Hepatocyte (in vitro differentiated cells): ENCODE measurements around the gene PTPRM. TPM values are rescaled to one million over a fixed set of nuclear protein-coding genes. Genes with fewer than 3 reads are reported as not detected.

Source experiments
- DNase-seq: peaks from one replicate; pipeline ENCODE4 v3.0.0-alpha.2; 2016; ENCODE audit warnings: low spot score
- H2AFZ ChIP-seq: fragments of 200-600 bp; sonication (generic); 2 replicates; pipeline ENCODE4 v1.6.0; 2016; ENCODE audit warnings: antibody characterized with exemption, mild to moderate bottlenecking
- H3K27ac ChIP-seq: fragments of 200-600 bp; sonication (generic); 2 replicates; pipeline ENCODE4 v1.5.1; 2016; ENCODE audit warnings: mild to moderate bottlenecking
- H3K27me3 ChIP-seq: fragments of 200-600 bp; sonication (generic); 2 replicates; pipeline ENCODE4 v1.6.1; 2016
- H3K36me3 ChIP-seq: fragments of 200-600 bp; sonication (generic); replicated peaks from 2 replicates; pipeline ENCODE4 v1.5.1; 2016; ENCODE audit warnings: low read depth; ENCODE audit not compliant: insufficient read depth
- H3K4me1 ChIP-seq: fragments of 200-600 bp; sonication (generic); 2 replicates; pipeline ENCODE4 v1.5.1; 2016; ENCODE audit warnings: mild to moderate bottlenecking, moderate library complexity; ENCODE audit not compliant: insufficient read depth
- H3K4me2 ChIP-seq: fragments of 200-600 bp; sonication (generic); 2 replicates; pipeline ENCODE4 v1.6.0; 2016
- H3K4me3 ChIP-seq: fragments of 200-600 bp; sonication (generic); 2 replicates; pipeline ENCODE4 v1.5.1; 2016; ENCODE audit warnings: mild to moderate bottlenecking
- H3K79me2 ChIP-seq: fragments of 200-600 bp; sonication (generic); 2 replicates; pipeline ENCODE4 v1.6.0; 2017; ENCODE audit warnings: mild to moderate bottlenecking
- H3K9me2 ChIP-seq: fragments of 200-600 bp; sonication (generic); replicated peaks from 2 replicates; pipeline ENCODE4 v1.6.0; 2017; ENCODE audit warnings: mild to moderate bottlenecking; ENCODE audit not compliant: insufficient read depth
- H3K9me3 ChIP-seq: fragments of 200-600 bp; sonication (generic); 2 replicates; pipeline ENCODE4 v1.5.1; 2016; ENCODE audit warnings: low read depth, mild to moderate bottlenecking
- H4K20me1 ChIP-seq: fragments of 200-600 bp; sonication (generic); 2 replicates; pipeline ENCODE4 v1.6.0; 2016; ENCODE audit warnings: mild to moderate bottlenecking; ENCODE audit not compliant: insufficient read depth, poor library complexity, severe bottlenecking
- EZH2 ChIP-seq: fragments of 200-600 bp; sonication (generic); IDR thresholded peaks from 2 replicates; pipeline ENCODE4 v1.6.1; 2016; ENCODE audit warnings: antibody characterized with exemption, mild to moderate bottlenecking, borderline replicate concordance
- EZH2phosphoT487 ChIP-seq: fragments of 200-600 bp; sonication (generic); IDR thresholded peaks from one replicate; pipeline ENCODE4 v1.6.1; 2018; ENCODE audit warnings: antibody characterized with exemption, mild to moderate bottlenecking, low read depth, moderate library complexity; ENCODE audit not compliant: unreplicated experiment, severe bottlenecking
- WGBS: methylation state at CpG from one replicate; pipeline ENCODE4 v1.1.6; 2016; ENCODE audit warnings: low lambda C conversion rate; ENCODE audit errors: missing lambda C conversion rate; 5-methylcytosine and 5-hydroxymethylcytosine counted together
- polyA plus RNA-seq: library from polyadenylated mRNA; unstranded; fragments of >200 nt; fragmentation: Nextera tagmentation; extraction: Ambion mirVana; gene quantifications from 2 replicates; pipeline ENCODE4 v1.2.1, GENCODE V29; 2016
- total RNA-seq: library from RNA; depleted of rRNA; stranded (reverse); fragments of >200 nt; gene quantifications from 2 replicates; pipeline ENCODE4 v1.2.3, GENCODE V29; 2014
- TF ChIP-seq, protein P1 (sequence below): fragments of 200-600 bp; sonication (generic); IDR thresholded peaks from 2 replicates; pipeline ENCODE4 v1.5.1; 2016; ENCODE audit warnings: antibody characterized with exemption, mild to moderate bottlenecking; ENCODE audit not compliant: poor library complexity

The PTPRM gene
- total and polyA plus RNA-seq, 2 experiments from 2014 or later: 26.1 to 47.4 TPM

DNA sequence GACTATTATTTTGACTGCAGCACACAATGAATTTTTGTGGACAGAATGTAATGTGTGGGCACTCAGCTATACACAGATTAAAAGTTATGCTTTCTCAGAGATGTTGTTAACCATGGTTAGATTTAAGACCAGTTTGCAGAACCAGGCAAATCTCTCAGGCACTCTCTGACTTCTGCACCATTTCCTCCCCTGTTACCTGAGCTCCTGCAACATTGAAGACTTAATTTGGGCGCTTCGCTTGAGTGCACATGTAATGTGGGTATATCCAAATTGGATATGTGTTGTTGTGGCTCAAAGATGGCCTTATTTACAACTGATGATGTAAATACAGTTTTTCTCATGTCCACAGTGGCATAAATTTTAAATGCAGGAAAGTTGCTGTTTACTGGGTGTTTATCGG is 469.4 kb downstream of the PTPRM start:
- no peak for TF ChIP-seq EZH2
- TF ChIP-seq, protein P1, sequence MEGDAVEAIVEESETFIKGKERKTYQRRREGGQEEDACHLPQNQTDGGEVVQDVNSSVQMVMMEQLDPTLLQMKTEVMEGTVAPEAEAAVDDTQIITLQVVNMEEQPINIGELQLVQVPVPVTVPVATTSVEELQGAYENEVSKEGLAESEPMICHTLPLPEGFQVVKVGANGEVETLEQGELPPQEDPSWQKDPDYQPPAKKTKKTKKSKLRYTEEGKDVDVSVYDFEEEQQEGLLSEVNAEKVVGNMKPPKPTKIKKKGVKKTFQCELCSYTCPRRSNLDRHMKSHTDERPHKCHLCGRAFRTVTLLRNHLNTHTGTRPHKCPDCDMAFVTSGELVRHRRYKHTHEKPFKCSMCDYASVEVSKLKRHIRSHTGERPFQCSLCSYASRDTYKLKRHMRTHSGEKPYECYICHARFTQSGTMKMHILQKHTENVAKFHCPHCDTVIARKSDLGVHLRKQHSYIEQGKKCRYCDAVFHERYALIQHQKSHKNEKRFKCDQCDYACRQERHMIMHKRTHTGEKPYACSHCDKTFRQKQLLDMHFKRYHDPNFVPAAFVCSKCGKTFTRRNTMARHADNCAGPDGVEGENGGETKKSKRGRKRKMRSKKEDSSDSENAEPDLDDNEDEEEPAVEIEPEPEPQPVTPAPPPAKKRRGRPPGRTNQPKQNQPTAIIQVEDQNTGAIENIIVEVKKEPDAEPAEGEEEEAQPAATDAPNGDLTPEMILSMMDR: no peak
- no peak for TF ChIP-seq EZH2phosphoT487
- WGBS: 78% methylated on average over 3 of the region's 3 CpGs
- Histone ChIP-seq H3K4me2 (no peak overlapping the region), H3K27ac (no peak overlapping the region), H2AFZ (no peak overlapping the region), H3K4me3 (no peak overlapping the region), H4K20me1 (no peaks in the 10 kb centered on the region), H3K9me3 (no peaks in the 10 kb centered on the region), H3K79me2 (no peaks in the 10 kb centered on the region), H3K36me3 (no peaks in the 10 kb centered on the region), H3K27me3 (no peaks in the 10 kb centered on the region), H3K9me2 (no peaks in the 10 kb centered on the region), H3K4me1 (no peaks in the 10 kb centered on the region)
- no peak for DNase-seq

DNA sequence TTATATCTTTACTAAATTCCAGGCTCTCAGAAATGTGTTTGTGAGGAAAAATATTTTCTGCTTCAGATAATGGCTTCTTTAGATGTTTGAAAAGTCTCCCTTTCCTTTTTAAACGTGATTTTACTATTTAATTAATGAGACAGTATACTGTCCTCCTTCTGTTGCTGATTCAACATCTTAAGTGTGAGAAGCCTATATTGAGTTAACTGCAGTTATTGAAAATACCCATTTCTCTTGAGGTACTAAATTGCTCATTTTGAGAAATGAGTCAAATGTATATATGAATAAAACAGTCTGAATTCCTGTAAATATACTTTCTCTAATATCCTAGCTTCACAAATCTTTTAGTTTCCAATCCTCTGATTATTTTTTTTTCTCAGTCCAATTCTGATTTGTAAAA is 470.2 kb downstream of the PTPRM start:
- H4K20me1 ChIP-seq: no peaks in the 10 kb centered on the region
- H2AFZ ChIP-seq: no peak overlapping the region
- H3K27me3 ChIP-seq: no peaks in the 10 kb centered on the region
- no peak overlapping the region for H3K4me3 ChIP-seq
- H3K36me3 ChIP-seq: no peaks in the 10 kb centered on the region
- H3K9me2 ChIP-seq: no peaks in the 10 kb centered on the region
- no peaks in the 10 kb centered on the region for H3K79me2 ChIP-seq
- no peaks in the 10 kb centered on the region for H3K9me3 ChIP-seq
- no peak overlapping the region for H3K27ac ChIP-seq
- WGBS: 79% methylated on average over 1 of the region's 1 CpG
- TF ChIP-seq EZH2: no peak
- H3K4me1 ChIP-seq: no peaks in the 10 kb centered on the region
- DNase-seq: no peak
- H3K4me2 ChIP-seq: no peak overlapping the region

DNA sequence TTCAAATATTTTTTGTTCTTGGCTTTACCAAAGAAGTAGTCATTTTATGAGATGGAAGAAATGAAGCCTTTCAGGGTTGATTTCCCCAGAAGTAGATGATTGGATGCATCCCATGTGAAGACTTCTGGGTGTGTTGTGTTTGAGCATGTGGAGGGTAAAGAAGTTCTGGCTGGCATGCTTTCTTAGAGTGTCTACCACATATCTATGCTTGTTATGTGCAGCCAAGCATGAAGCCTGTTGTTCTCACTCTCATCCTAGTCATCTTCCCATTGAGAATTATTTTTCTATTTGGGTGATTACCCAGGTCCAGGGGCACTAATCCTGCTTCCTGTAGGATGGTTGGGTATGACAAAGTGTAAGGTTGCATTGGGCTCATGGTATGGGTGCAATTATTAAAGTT is 472.9 kb downstream of the PTPRM start:
- H3K4me2 ChIP-seq: no peak overlapping the region
- no peak for DNase-seq
- H3K4me1 ChIP-seq: no peaks in the 10 kb centered on the region
- no peaks in the 10 kb centered on the region for H3K27me3 ChIP-seq
- no peak overlapping the region for H3K27ac ChIP-seq
- no peaks in the 10 kb centered on the region for H3K9me2 ChIP-seq
- TF ChIP-seq EZH2phosphoT487 (no peak), EZH2 (no peak)
- TF ChIP-seq, protein P1: no peak
- H3K79me2 ChIP-seq: peaks cover 2% of the 10 kb centered on the region
- H3K4me3 ChIP-seq: no peak overlapping the region
- H3K9me3 ChIP-seq: no peaks in the 10 kb centered on the region
- H3K36me3 ChIP-seq: no peaks in the 10 kb centered on the region
- no peaks in the 10 kb centered on the region for H4K20me1 ChIP-seq
- H2AFZ ChIP-seq: no peak overlapping the region

DNA sequence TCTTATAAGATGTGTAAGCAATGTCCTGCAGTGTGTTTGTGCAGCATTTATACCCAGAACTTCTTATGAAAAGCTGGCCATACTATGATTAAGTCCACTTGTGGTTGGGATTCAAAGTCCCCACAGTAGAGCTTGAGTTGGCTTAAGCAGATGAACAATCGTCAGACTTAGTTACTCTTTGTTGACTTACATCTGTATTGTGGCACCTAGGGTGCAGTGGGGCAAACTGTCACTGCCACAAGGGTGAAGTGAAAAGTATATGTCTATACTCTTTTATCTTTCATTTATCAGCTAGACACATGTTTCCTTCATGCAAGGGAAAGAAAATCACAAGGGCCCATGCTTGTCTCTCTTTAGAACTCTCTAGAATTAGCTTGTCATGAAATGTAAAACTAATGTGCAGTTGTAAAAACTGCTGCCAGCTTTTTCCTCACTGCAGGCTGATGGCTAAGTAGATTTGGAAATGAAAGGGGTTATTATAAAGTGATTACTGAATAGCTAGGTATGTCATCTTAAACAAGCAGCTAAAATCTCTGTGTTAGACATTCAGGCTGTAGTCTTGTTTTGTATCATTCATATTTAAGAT is 474.5 kb downstream of the PTPRM start:
- no peaks in the 10 kb centered on the region for H3K9me3 ChIP-seq
- H3K79me2 ChIP-seq: peaks cover 2% of the 10 kb centered on the region
- H2AFZ ChIP-seq: no peak overlapping the region
- 55% methylated on average over 1 of the region's 1 CpG for WGBS
- no peak for DNase-seq
- TF ChIP-seq, protein P1: no peak
- no peak for TF ChIP-seq EZH2
- no peak for TF ChIP-seq EZH2phosphoT487
- H3K36me3 ChIP-seq: no peaks in the 10 kb centered on the region
- H3K27ac ChIP-seq: no peak overlapping the region
- no peaks in the 10 kb centered on the region for H3K4me1 ChIP-seq
- H3K27me3 ChIP-seq: no peaks in the 10 kb centered on the region
- no peak overlapping the region for H3K4me3 ChIP-seq
- no peaks in the 10 kb centered on the region for H3K9me2 ChIP-seq
- no peak overlapping the region for H3K4me2 ChIP-seq
- no peaks in the 10 kb centered on the region for H4K20me1 ChIP-seq
